Spleen (tissue), 11 donors: Measurements from ENCODE around the gene SEMA6D. TPM values are rescaled to one million over a fixed set of nuclear protein-coding genes. Genes with fewer than 3 reads are reported as not detected.

Experiments used
- DNase-seq: peaks from one replicate; pipeline ENCODE4 v3.0.0-alpha.2; 2020
- H3K27ac ChIP-seq, 8 donors: fragments of 200-600 bp; sonication (generic) in 7 of 8; 1 replicate in 4 of 8; 2 replicates in 4 of 8; pipeline versions ENCODE4 v1.5.0 to v1.8.0; 2016 to 2021; ENCODE audit warnings: inconsistent platforms in 4 of 8, mild to moderate bottlenecking in 4 of 8, moderate library complexity in 1 of 8
- H3K27me3 ChIP-seq, 7 donors: fragments of 200-600 bp; sonication (generic) in 6 of 7; replicated peaks in 1 of 7; 1 replicate in 4 of 7; 2 replicates in 3 of 7; pipeline versions ENCODE4 v1.5.0 to v1.8.0; 2016 to 2021; ENCODE audit warnings: inconsistent platforms in 3 of 7, mild to moderate bottlenecking in 1 of 7
- H3K36me3 ChIP-seq, 6 donors: fragments of 200-600 bp; sonication (generic) in 5 of 6; 1 replicate in 4 of 6; 2 replicates in 2 of 6; pipeline versions ENCODE4 v1.5.0 to v1.8.0; 2016 to 2021; ENCODE audit warnings: inconsistent platforms in 2 of 6
- H3K4me1 ChIP-seq, 6 donors: fragments of 200-600 bp; sonication (generic) in 5 of 6; 1 replicate in 3 of 6; 2 replicates in 3 of 6; pipeline versions ENCODE4 v1.5.0 to v1.8.0; 2016 to 2021; ENCODE audit warnings: inconsistent platforms in 3 of 6
- H3K4me3 ChIP-seq, 8 donors: fragments of 200-600 bp; sonication (generic) in 7 of 8; 1 replicate in 4 of 8; 2 replicates in 4 of 8; pipeline versions ENCODE4 v1.5.0 to v1.8.0; 2016 to 2021; ENCODE audit warnings: inconsistent platforms in 4 of 8, mild to moderate bottlenecking in 4 of 8, moderate library complexity in 2 of 8
- H3K9me3 ChIP-seq, 8 donors: fragments of 200-600 bp; sonication (generic) in 7 of 8; 1 replicate in 4 of 8; 2 replicates in 4 of 8; pipeline versions ENCODE4 v1.5.0 to v1.8.0; 2016 to 2021; ENCODE audit warnings: inconsistent platforms in 4 of 8
- CTCF ChIP-seq, 11 experiments: fragments of 200-600 bp in 7 of 11; fragments of 450-650 bp in 4 of 11; sonication (generic) in 4 of 11; IDR thresholded peaks in 8 of 11; conservative IDR thresholded peaks in 3 of 11; 1 replicate in 7 of 11; 2 replicates in 4 of 11; pipeline versions ENCODE4 v1.4.0 to v1.8.0; 2016 to 2021; ENCODE audit warnings: antibody characterized with exemption in 11 of 11, inconsistent platforms in 4 of 11, mild to moderate bottlenecking in 1 of 11
- POLR2A ChIP-seq, 3 donors: fragments of 450-650 bp; IDR thresholded peaks; one replicate each; pipeline ENCODE4 v1.5.1; 2017; ENCODE audit warnings: antibody characterized with exemption in 3 of 3, mild to moderate bottlenecking in 1 of 3
- POLR2AphosphoS5 ChIP-seq, 3 donors: sonication (generic); formaldehyde crosslinking; IDR thresholded peaks; one replicate each; pipeline ENCODE4 v1.5.1; 2017; ENCODE audit warnings: antibody characterized with exemption in 3 of 3
- WGBS, 5 donors: extraction: QIAGEN DNeasy Blood & Tissue Kit in 3 of 5; methylation state at CpG; one replicate each; pipeline versions ENCODE4 v1.1.5 to v1.1.7; 2013 to 2018; 5-methylcytosine and 5-hydroxymethylcytosine counted together
- intact Hi-C: fragments of 100-400 bp; cut with DNase I; formaldehyde crosslinking; loops from one replicate; pipeline ENCODE4 v1.15.0; 2023; ENCODE audit warnings: low total_unique reads
- polyA plus RNA-seq, 3 donors: library from polyadenylated mRNA; stranded (reverse); fragments of 200-250 nt; gene quantifications; one replicate each; pipeline ENCODE4 v1.2.1, GENCODE V29; 2013
- total RNA-seq, 7 donors: library from RNA; depleted of rRNA in 3 of 7; stranded (reverse); fragments of >200 nt in 3 of 7; fragmentation: NEBNext Ultra II Directional in 4 of 7; extraction: Animal tissue kit (Norgen Biotek cat#: 25700) in 4 of 7; gene quantifications; one replicate each; pipeline versions ENCODE4 v1.1.0 to v1.2.1, GENCODE V29; 2016 to 2021
- donor health status: healthy with polysubstance abuse.
- donor health status: DM: no; HTN: no; CAD: no; lungs with moderate emphysema.
- donor health status: DM: no; HTN: no; CAD: no.
- donor health status: Bipolar disorder and iron deficiency.
- donor health status: healthy.
- donor health status: DM: no; HTN: no; CAD: no.
- donor health status: DM: yes; HTN: yes; CAD: no.

SEMA6D gene
- total and polyA plus RNA-seq, 10 donors = 0.52 to 6.5 (median 2.3) TPM

GRCh38 chr15:47812470-47812999 lies 95.2 kb downstream of the SEMA6D start:
- no peaks in the 10 kb centered on the region for H3K36me3 ChIP-seq
- no peak overlapping the region for H3K4me3 ChIP-seq
- TF ChIP-seq CTCF (IDR thresholded peaks at IDR 0.05 in 8 of 11, conservative IDR thresholded peaks at IDR 0.05 in 3 of 11) (no peak), POLR2AphosphoS5 (IDR thresholded peaks at IDR 0.05) (no peak), POLR2A (IDR thresholded peaks at IDR 0.05) (no peak)
- WGBS, 5 donors = 28 to 45% (median 38%) methylated on average over 4 of the region's 4 CpGs
- peaks cover 0 to 4% (median 0%) of the 10 kb centered on the region in 6 donors for H3K4me1 ChIP-seq
- no peak overlapping the region for H3K27ac ChIP-seq
- intact Hi-C loops = no loop called here
- H3K9me3 ChIP-seq = no peaks in the 10 kb centered on the region
- DNase-seq = no peak
- no peaks in the 10 kb centered on the region for H3K27me3 ChIP-seq

- no peak for TF ChIP-seq CTCF (IDR thresholded peaks at IDR 0.05 in 8 of 11, conservative IDR thresholded peaks at IDR 0.05 in 3 of 11)
- TF ChIP-seq POLR2A (IDR thresholded peaks at IDR 0.05) = no peak
- TF ChIP-seq POLR2AphosphoS5 (IDR thresholded peaks at IDR 0.05) = no peak
- H3K4me1 ChIP-seq = peaks cover 0 to 4% (median 0%) of the 10 kb centered on the region in 6 donors
- no peaks in the 10 kb centered on the region for H3K9me3 ChIP-seq
- H3K27ac ChIP-seq = no peak overlapping the region
- no peak for DNase-seq
- WGBS, 5 donors = 45 to 59% (median 53%) methylated on average over 5 of the region's 5 CpGs
- H3K36me3 ChIP-seq = no peaks in the 10 kb centered on the region
- peaks cover 0 to 4% (median 0%) of the 10 kb centered on the region in 7 donors for H3K27me3 ChIP-seq
- intact Hi-C loops = no loop called here
- H3K4me3 ChIP-seq = no peak overlapping the region
Observed at GRCh38 chr15:47813748-47814384, 96.6 kb downstream of the SEMA6D start.

GRCh38 chr15:47814620-47815019 lies 97.3 kb downstream of the SEMA6D start:
- intact Hi-C loops = no loop called here
- TF ChIP-seq POLR2A (IDR thresholded peaks at IDR 0.05) (no peak), POLR2AphosphoS5 (IDR thresholded peaks at IDR 0.05) (no peak), CTCF (IDR thresholded peaks at IDR 0.05 in 8 of 11, conservative IDR thresholded peaks at IDR 0.05 in 3 of 11) (no peak)
- WGBS, 5 donors = 74 to 91% (median 86%) methylated on average over 1 of the region's 1 CpG
- Histone ChIP-seq H3K9me3 (no peaks in the 10 kb centered on the region), H3K4me3 (no peak overlapping the region), H3K27me3 (peaks cover 0 to 4% (median 0%) of the 10 kb centered on the region in 7 donors), H3K27ac (no peak overlapping the region), H3K4me1 (peaks cover 0 to 4% (median 0%) of the 10 kb centered on the region in 6 donors), H3K36me3 (no peaks in the 10 kb centered on the region)
- DNase-seq = no peak

GRCh38 chr15:47817969-47818548 lies 100.8 kb downstream of the SEMA6D start:
- no peak for DNase-seq

More at GRCh38 chr15:47817969-47818548, 100.8 kb downstream of the SEMA6D start:
- H3K4me3 ChIP-seq = no peak overlapping the region
- intact Hi-C loops = no loop called here
- peaks cover 0 to 3% (median 0%) of the 10 kb centered on the region in 6 donors for H3K4me1 ChIP-seq
- no peaks in the 10 kb centered on the region for H3K9me3 ChIP-seq
- H3K36me3 ChIP-seq = no peaks in the 10 kb centered on the region
- TF ChIP-seq CTCF (IDR thresholded peaks at IDR 0.05 in 8 of 11, conservative IDR thresholded peaks at IDR 0.05 in 3 of 11) = no peak
- no peak for TF ChIP-seq POLR2A (IDR thresholded peaks at IDR 0.05)
- TF ChIP-seq POLR2AphosphoS5 (IDR thresholded peaks at IDR 0.05) = no peak
- no peak overlapping the region for H3K27ac ChIP-seq
- 69 to 76% (median 72%) methylated on average over 5 of the region's 5 CpGs for WGBS, 5 donors
- peaks cover 0 to 4% (median 0%) of the 10 kb centered on the region in 7 donors for H3K27me3 ChIP-seq
